Body of pancreas (tissue), 4 donors: ENCODE data around the gene POU2AF1.

ENCODE experiments used
- POLR2A ChIP-seq, 3 donors: fragments of 450-650 bp; IDR thresholded peaks; one replicate each; pipeline ENCODE4 v1.6.1; 2016; ENCODE audit warnings: antibody characterized with exemption in 3 of 3, mild to moderate bottlenecking in 2 of 3
- TF ChIP-seq, protein P1 (sequence below), 7 experiments: fragments of 450-650 bp in 4 of 7; fragments of 200-600 bp in 3 of 7; sonication (generic) in 3 of 7; IDR thresholded peaks; one replicate each; pipeline ENCODE4 v1.5.1; 2016 to 2019; ENCODE audit warnings: antibody characterized with exemption in 7 of 7

DNA sequence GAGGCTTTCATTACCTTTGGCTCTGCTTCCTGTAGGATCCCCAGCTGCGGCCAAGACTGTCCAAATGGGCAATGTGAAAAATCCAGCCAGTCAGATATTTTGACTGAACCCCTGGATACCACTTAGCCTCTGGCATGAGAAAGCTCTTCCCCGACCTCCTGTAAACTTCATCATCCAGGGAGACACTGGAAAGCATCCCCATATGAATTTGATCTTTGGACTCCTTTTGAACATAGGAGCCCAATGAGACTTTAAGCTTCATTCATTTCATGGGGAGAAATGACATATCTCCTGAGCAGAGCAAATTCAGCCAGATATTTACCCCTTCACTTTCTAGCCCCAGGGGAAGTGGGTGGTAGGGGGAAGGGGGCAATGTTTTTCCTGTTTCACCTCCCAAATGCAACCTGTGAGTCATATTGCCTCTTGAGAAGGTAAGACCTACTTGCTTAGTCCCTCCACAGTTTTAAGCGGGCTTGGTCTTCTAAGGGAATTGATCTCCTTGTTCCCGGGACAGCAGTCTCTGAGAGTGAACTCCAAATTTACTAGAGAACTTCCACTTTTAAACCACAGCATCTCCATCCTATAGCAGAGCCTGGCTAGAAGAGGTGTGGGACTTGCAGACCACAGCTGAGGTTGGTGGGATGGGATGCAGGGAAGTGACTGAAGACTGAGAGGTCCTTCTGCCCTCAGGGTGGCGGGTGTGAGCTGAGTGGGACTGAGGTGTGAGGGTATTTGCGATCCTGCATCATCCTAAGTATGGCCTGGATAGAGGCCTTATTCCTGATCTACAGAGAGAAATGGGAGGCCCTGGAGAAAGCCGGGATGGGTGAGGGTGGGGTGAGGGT, 20.3 kb upstream of the POU2AF1 start:
- TF ChIP-seq, protein P1, sequence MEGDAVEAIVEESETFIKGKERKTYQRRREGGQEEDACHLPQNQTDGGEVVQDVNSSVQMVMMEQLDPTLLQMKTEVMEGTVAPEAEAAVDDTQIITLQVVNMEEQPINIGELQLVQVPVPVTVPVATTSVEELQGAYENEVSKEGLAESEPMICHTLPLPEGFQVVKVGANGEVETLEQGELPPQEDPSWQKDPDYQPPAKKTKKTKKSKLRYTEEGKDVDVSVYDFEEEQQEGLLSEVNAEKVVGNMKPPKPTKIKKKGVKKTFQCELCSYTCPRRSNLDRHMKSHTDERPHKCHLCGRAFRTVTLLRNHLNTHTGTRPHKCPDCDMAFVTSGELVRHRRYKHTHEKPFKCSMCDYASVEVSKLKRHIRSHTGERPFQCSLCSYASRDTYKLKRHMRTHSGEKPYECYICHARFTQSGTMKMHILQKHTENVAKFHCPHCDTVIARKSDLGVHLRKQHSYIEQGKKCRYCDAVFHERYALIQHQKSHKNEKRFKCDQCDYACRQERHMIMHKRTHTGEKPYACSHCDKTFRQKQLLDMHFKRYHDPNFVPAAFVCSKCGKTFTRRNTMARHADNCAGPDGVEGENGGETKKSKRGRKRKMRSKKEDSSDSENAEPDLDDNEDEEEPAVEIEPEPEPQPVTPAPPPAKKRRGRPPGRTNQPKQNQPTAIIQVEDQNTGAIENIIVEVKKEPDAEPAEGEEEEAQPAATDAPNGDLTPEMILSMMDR (IDR thresholded peaks at IDR 0.05) = no peak
- no peak for TF ChIP-seq POLR2A (IDR thresholded peaks at IDR 0.05)
